Measurements from ENCODE around the gene AEBP2.
"Not testable (repeated sequence)": the region's sequence is repeated elsewhere in the genome, so short reads cannot be mapped to it uniquely, and the experiment has no call there.

Gene AEBP2

DNA sequence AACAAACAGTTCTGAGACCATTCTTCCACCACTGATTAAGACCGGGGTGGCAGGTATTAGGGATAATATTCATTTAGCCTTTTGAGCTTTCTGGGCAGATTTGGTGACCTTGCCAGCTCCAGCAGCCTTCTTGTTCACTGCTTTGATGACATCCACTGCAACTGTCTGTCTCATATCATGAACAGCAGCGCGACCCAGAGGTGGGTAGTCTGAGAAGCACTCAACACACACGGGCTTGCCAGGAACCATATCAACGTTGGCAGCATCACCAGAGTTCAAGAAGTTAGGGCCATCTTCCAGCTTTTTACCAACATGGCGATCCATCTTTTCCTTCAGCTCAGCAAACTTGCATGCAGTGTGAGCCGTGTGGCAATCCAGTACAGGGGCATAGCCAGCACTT is 16.9 kb downstream of the AEBP2 start:
- DNase-seq, result no peak

DNA sequence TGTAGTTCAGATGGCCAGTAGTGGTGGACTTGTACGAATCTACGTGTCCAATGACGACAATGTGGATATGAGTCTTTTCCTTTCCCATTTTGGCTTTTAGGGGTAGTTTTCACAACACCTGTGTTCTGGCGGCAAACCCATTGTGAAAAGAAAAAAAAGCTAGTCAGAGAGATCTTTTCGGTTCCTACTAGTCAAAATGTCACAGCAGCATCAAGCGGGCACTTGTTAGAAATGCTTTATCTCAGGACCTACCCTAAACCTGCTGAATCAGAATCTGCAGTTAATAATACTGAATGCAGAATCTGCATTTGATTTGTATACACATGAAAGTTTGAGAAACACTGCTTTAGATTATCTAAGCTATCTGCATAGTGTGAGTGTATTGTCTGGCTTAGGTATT is 18.3 kb downstream of the AEBP2 start:
- DNase-seq, result no peak

DNA sequence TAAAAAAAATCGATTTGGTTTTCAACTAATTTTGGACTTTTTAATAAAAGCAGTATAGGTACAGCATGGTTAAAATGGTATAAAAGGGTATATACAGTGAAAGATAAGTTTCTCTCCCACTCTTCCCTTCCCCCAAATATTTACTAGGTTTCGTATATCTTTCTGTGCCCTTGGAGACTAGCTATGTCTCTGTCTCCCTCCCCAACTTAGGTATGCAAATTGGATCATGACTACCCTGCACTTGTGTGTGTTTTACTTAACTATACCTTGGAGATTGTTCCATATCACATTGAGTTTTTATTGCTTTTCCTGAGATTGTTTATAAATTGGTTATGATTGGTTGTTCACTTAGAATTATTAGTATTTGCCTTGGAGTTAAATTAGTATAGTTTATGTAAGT is 19.4 kb downstream of the AEBP2 start:
- DNase-seq, result no peak

DNA sequence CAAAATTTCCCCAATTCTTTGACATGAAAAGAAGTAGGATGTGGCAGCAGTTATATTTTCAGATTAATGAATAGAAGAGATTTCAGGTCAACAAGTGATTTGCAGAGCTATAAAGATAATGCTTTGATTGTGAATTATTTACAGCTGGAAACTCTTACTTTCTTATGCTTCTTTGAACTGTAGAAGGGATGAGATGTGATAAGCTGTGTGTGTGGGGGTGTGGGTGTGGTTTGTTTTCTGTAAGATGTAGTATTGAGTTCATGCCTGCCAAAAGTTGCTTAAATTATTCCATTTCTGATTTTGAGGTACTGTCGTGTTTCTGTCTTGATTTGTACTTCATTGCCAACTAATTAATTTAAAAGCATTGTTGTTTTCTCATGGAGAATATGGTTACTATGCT is 22.7 kb downstream of the AEBP2 start:
- DNase-seq, result no peak

DNA sequence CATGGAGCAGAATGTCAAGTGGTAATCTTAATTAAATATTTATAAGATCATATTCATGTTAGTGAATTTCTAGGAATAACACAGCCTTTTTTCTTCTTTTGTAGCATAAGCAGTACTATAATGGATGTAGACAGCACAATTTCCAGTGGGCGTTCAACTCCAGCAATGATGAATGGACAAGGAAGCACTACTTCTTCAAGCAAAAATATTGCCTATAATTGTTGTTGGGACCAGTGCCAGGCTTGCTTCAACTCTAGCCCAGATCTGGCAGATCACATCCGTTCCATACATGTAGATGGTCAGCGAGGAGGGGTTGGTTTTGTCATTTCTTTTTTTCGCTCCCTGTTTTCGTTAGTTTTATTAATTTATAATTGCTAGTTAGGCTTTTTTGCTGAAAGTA is 23.1 kb downstream of the AEBP2 start:
- no peak for DNase-seq

DNA sequence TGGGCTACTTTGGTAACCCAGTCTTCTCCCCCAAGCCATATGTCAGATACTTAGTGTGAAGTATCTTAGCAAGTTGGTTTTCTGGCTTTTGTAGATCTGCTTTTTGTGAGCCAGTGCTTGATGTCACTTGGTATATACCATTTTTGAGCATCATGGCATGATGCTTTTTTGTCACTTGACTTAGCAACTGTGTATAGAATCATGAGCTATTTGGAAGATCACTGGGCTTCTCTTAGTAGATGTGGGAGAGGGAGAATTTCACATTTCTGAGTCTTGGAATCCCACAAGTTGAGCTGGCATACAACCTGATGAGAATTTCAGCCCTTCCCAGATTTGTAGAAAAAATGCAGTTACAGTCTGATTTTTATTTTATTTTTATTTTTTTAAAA is 24.9 kb downstream of the AEBP2 start:
- DNase-seq, result no peak

DNA sequence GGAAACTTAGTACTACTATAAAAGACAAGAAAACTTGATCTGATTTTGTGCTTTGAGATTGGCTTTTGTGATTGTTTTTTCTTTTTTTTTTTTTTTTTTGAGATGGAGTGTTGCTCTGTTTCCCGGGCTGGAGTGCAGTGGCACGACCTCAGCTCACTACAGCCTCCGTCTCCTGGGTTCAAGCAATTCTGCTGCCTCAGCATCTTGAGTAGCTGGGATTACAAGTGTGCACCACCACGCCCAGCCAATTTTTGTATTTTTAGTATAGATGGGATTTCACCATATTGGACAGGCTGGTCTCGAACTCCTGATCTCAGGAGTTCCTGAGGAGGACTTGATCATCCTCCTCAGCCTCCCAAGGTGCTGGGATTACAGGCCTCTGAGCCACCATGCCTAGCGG is 26.4 kb downstream of the AEBP2 start:
- no peak for DNase-seq

DNA sequence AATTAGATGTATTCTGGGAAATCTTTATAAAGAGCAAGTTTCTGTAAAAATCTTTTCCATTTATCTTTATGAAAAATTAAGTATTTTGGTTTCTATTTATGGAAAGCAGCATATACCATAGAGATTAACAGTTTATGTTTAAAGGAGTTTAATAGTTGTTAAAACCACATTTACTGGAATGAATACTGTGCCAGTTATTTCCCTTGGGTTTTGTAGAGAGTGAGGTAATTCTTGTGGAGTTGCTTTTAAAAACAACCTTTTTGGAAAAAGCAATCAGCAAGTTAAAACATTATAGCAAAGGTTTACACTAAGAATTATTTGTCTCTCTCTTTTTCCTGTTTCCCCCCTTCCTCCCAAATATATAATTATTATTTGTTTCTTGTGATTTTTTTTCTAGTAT is 34.9 kb downstream of the AEBP2 start:
- no peak for DNase-seq

DNA sequence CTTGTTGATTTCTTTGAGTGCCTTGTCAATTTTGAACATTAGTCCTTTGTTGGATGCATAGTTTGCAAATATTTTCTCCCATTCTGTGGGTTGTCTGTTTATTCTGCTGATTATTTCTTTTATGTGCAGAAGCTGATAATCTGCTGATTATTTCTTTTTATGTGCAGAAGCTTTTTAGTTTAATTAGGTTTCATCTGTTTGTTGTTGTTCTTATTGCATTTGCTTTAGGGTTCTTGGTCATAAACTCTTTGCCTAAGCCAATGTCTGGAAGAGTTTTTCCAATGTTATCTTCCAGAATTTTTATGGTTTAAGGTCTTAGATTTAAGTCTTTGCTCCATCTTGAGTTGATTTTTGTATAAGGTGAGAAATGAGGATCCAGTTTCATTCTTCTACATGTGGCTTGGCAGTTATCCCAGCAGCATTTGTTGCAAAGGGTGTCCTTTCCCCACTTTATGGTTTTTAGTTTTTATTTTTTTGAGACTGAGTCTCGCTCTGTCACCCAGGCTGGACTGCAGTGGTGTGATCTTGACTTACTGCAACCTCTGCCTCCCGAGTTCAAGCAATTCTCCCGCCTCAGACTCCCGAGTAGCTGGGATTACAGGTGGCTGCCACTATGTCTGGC is 36.7 kb downstream of the AEBP2 start:
- not testable (repeated sequence) for DNase-seq

DNA sequence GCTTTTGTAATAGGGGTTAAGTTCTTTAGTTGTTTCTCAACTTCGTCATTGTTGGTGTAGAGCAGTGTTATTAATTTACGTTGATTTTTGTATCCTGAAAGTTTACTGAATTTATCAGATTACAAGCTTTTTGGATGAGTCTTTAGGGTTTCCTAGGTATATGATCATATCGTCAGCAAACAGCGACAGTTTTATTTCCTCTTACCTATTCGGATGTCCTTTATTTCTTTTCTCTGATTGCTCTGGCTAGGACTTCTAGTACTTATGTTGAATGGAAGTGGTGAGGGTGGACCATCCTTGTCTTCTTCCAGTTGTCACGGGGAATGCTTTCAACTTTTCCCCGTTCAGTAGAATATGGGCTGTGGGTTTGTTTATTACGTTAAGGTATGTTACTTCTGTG is 37.8 kb downstream of the AEBP2 start:
- DNase-seq, result no peak

DNA sequence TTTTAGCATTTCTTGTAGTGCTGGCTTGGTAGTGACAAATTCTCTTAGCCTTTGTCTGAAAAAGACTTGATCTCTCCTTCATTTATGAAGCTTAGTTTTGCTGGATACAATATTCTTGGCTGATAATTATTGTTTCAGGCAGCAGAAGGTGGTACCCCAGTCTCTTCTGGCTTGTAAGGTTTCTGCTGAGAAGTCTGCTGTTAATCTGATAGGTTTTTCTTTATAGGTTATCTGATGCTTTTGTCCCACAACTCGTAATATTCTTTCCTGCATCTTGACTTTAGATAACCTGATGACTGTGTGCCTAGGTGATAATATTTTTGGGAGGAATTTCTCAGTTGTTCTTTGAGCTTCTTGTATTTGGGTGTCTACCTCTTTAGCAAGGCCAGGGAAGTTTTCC is 41.2 kb downstream of the AEBP2 start:
- no peak for DNase-seq

DNA sequence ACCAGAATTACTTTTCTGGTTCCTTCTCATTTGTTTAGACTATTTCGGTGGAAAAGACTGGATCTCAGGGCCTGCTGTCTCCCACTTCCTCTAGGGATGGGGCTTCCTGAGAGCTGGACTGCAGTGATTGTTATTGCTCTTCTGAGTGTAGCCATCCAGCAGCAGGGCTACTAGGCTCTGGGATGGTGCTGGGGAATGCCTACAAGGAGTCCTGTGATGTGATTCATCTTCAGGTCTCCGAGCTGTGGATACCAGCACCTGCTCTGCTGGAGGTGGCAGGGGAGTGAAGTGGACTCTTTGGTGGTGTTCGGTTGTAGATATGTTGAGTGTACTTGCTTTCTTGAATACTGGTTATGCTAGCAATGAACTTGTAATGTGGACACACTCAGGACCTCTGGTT is 42.7 kb downstream of the AEBP2 start:
- no peak for DNase-seq

DNA sequence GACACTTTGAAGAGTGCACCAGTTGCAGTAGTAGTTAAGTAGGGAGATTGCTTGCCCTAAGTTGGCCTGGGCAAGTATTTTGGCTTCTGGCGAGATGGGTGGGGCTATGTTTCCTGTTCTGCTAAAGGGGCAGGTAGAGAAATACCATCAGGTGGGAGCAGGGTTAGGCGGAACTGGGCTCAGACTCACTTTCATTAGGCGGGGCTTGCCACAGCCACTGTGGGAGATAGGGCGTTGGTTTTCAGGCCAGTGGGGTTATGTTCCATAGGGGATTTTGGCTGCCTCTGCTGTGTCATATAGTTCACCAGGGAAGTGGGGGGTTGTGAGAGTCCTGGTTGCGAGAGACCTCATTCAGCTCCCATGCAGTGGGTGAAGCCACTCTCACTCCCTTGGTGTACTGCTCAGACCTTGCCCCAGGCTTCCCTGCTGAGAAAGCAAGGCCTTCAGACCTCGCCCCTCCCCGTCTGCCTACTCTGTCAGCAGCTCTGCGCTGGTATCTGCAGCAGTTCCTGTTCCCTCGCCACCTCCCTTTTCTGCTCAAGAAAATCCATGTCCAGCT is 43.3 kb downstream of the AEBP2 start:
- DNase-seq, result peak; percentile 31 to 61

DNA sequence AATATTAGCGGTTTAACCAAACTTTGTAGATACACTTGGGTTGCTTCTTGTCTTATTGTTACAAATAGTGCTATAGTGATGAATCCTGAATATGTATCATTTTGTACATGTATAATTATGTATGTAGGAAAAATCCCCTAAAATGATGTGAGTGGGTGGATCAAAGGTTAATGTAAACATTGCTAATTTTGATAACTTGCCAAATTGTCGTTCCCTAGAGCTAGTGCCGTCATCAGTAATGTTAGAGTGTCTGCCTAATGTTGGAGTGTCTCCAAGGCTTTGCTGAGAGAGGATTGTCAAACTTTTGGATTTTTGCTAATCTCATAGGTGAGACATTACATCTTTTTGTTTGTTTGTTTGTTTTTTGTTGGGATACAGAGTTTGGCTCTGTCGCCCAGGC is 44.4 kb downstream of the AEBP2 start:
- DNase-seq, result no peak

DNA sequence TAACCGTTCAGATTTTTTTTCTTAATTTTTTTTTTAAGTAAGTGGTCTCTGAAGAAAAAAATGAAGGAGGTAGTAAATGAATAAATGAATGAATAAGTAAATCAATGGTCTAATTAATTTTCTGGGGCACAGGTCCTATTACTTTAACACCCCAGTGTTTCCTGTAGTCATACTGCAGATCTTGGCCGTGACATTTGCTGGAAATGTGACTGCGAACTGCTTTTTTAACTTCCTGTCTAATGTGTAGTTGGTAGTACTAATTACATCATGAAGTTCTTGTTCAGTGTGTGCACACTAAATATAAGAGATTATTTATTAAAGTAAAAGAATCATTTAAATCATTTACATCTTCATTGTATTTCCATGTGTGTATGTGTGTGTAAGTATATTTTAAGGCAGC is 45.4 kb downstream of the AEBP2 start:
- DNase-seq, result peak in 1 of 2 donors; percentile 41

DNA sequence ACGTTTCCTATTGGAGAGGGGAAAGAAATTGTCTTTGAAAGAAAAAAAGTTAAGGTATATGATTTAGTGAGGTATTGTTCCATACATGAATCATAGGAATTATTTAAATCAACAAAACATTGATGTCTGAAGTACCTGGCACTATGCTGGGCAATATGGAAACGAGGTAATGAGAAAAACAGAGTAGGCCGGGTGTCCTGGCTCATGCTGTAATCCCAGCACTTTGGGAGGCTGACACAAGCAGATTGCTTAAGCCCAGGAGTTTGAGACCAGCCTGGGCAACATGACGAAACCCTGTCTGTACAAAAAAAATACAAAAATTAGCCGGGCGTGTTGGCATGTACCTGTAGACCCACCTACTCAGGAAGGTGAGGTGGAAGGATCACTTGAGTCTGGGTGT is 45.9 kb downstream of the AEBP2 start:
- DNase-seq, result no peak

DNA sequence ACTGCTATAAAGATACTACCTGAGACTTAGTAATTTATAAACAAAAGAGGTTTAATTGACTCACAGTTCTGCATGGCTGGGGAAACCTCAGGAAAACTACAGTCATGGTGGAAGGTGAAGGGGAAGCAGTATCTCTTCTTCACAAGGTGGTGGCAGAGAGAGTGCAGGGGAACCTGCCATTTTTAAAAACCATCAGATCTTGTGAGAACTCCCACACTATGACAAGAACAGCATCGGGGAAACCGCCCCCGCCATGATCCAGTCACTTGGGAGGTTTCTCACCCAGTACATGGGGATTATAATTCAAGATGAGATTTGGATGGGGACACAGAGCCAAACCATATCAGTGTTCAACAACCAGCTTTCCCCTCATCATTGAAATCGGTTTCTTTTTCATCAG is 49.9 kb downstream of the AEBP2 start:
- DNase-seq, result no peak

DNA sequence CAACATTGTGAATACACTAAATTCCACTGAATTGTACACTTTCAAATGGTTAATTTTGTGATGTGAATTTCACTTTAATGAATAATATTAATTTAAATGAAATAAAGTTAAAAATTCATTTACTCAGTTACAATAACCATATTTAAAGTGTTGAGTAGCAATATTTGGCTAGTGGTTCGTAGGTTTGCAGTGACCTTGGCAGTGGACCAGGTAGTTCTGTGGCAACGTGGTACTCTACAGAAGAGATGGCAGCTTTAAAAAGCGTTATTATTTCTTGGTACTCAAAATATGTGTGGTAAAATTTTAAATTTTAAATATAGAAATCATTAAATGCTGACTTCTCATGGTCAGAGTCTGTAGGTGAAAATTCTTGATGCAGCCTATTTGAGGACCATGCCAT is 51.6 kb downstream of the AEBP2 start:
- DNase-seq, result no peak

DNA sequence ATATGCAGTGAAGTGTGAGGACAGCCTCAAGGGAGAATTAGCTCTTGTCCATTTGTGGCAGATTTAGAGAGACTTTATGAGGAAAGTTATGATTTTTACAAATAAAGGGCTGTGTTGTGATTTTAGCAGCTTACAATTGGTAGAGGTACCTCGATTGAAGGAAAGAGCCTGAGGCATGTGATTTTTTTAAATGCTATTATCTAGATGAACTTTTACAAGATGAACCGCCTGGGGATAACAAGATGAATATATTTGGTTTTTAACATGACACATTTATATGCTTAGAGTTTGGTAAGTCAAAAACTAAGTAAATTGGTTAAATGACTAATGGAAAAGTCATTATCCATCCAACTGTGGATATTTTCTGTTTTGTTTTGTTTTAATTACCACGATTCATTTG is 52.6 kb downstream of the AEBP2 start:
- no peak for DNase-seq

DNA sequence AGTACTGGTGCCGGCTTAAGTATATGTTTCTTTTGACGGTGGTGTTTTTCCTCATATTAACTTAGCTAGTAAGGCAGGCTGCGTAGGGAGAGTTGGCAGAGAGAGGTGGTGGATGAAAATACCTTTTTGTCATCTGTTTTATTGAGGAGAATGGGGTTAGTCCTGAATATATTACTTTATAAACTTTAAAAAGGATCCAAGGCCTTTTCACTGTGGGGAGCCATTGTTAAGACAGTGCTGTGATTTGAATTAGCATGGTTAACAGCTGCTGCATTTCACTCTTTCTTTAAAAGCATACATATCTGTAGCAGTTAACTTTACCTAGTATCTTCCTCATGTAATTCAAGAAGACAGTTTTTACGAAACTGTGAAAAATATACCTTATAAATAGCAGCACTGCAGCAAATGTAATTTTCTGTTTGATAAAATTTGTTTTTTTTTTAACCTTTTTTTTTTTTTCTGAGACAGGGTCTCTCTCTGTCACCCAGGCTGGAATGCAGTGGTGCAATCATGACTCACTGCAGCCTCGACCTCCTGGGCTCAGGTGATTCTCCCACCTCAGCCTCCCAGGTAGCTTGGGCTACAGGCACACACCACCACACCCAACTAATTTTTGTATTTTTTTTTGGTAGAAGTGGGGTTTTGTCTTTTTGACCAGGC is 57.1 kb downstream of the AEBP2 start:
- DNase-seq, result no peak

DNA sequence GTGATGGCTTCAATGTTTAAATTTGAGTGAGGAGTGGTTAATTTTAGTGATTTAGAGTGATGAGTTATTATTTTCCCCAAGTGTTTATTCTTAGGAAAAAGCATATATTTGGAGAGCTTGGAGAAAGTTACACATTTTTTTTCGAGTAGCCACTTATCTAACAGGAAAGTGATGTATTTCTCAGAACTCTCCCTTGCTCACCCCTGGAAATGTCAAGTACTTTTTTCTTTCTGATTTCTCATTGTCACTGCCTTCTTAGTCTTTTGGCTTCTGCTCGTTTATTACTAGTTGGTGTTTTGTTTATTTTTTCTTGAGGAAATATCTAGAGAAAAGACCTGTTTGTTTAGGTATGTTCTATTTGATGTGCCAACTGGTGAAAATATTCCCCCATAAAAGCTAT is 58.8 kb downstream of the AEBP2 start:
- no peak for DNase-seq

DNA sequence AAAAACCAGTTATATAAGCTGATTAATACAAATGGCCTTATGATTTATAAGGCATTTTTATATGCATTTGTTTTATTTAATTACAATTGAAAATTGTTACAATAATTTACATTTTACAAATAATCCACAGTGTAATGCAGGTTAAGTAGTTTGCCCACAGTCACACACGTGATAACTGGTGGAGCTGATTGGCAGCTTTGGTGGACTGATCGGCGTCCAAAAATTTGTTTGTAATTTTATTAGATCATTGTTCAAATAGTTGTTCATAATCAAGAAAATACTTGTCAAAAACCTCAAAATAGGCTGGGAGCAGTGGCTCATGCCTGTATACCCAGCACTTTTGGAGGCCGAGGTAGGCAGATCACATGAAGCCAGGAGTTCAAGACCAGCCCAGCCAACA is 59.7 kb downstream of the AEBP2 start:
- DNase-seq, result no peak

DNA sequence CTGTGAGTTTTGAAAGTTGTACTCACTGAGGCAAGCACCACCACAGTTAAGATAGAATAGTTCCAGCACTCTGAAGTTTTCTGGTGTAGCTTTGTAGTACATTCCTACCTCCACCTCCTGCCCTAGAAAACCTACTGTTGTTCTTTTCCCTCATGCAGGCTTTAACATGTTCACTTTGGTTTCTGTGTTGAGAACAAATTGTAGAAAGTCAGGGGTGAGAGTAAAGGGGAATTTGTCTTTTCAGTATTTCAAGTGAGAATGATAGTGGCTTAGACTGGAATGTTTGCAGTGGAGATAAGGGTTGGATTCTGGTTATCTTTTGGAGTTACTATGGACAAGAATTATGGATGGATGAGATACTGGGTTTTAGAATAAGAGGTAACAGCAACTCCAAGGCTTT is 67.2 kb downstream of the AEBP2 start:
- DNase-seq, result no peak

DNA sequence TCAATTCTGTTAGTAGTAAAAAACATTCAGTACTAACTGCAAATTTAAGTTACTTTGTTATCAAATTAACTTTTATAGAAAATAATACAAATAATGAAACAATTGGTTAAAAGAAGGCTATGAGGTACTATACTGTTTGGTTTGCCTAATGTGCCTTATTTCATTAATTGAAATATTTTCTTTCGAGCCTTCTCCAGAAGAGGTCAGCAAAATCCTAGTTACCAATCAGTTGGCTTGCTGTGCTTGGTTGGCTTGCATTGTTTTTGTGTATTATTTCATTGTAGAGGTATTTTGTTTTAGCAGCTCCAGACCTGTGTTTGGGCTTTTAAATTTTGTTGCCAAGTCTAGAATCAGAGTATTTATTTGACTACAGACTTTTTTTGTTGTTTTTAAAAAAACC is 68.5 kb downstream of the AEBP2 start:
- DNase-seq, result no peak

DNA sequence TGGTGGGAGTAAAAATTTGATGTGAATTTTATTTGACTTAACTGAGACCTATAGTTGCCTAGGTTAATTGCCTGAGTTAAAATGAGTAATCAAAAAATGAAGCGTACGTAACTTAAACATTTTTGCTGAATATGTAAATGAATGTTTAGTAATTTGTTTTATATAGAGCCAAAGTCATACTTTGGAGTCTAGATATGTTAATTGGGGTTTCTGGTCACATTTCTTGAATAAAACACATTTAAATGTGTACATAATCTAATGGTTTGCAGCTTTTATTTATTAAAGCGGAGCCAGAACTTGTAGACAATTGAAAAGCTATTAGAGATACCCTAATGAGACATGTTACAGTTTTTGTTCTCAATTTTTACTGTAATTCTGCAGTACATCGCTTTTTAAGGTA is 71.2 kb downstream of the AEBP2 start:
- no peak for DNase-seq

Data from CD4-positive, alpha-beta T cell treated with Interleukin-4 for 1 hour (primary cell).